Stimulated activated CD8-positive, alpha-beta memory T cell treated with anti-CD3 and anti-CD28 coated beads, Interleukin-2, amount 100 ng/mL, for 48 hours (primary cell): ENCODE data around the gene GRB10.
"Not testable (repeated sequence)": the region's sequence is repeated elsewhere in the genome, so short reads cannot be mapped to it uniquely, and the experiment has no call there.

Experiments
- DNase-seq, 2 donors: peaks; one replicate each; pipeline ENCODE4 v3.0.0-alpha.2; 2020; ENCODE audit warnings: low read depth in 2 of 2

Gene GRB10

GRCh38 chr7:50554431-50555322 lies 228.0 kb downstream of the GRB10 start:
- no peak for DNase-seq

GRCh38 chr7:50553973-50554372 lies 228.7 kb downstream of the GRB10 start:
- DNase-seq: no peak

GRCh38 chr7:50552921-50553320 lies 229.8 kb downstream of the GRB10 start:
- DNase-seq: no peak

- DNase-seq: no peak
Observed at GRCh38 chr7:50552139-50552538, 230.6 kb downstream of the GRB10 start.

- DNase-seq: not testable (repeated sequence)
Observed at GRCh38 chr7:50545613-50546012, 237.1 kb downstream of the GRB10 start.

GRCh38 chr7:50544992-50545391 lies 237.7 kb downstream of the GRB10 start:
- no peak for DNase-seq

GRCh38 chr7:50543776-50544442 lies 238.8 kb downstream of the GRB10 start:
- no peak for DNase-seq

GRCh38 chr7:50542132-50542531 lies 240.6 kb downstream of the GRB10 start:
- DNase-seq: no peak

- DNase-seq: no peak
Observed at GRCh38 chr7:50540785-50541579, 241.7 kb downstream of the GRB10 start.
